OCI-LY7 (cell line): ENCODE measurements around the gene TRIM38. TPM values are rescaled to one million over a fixed set of nuclear protein-coding genes. Genes with fewer than 3 reads are reported as not detected.

Experiments used
- BruUV-seq: library from RNA; stranded (reverse); fragments of 400-500 nt; replicated peaks from 2 replicates; lab custom pipeline; 2021; lab: Mats Ljungman, UMichigan
- CTCF ChIA-PET: fragments of 300-600 bp; sonication (Branson Sonifier 250); formaldehyde crosslinking; loops from one replicate; lab custom pipeline; 2022; ENCODE audit warnings: antibody characterized with exemption; ENCODE audit not compliant: unreplicated experiment; lab: Charles Lee
- POLR2A ChIA-PET: fragments of 300-600 bp; sonication (Branson Sonifier 250); formaldehyde crosslinking; loops from one replicate; lab custom pipeline; 2022; ENCODE audit warnings: antibody characterized with exemption; lab: Charles Lee
- DNase-seq: peaks from one replicate; pipeline ENCODE4 v3.0.0-alpha.2; 2015; ENCODE audit warnings: low spot score
- H2AFZ ChIP-seq: fragments of 200-600 bp; sonication (generic), shearing (Covaris generic); 2 replicates; pipeline ENCODE4 v1.6.1; 2014; ENCODE audit warnings: mild to moderate bottlenecking, antibody characterized with exemption, low read length, moderate library complexity
- H3K27ac ChIP-seq: fragments of 200-600 bp; sonication (generic); 2 replicates; pipeline ENCODE4 v1.5.1; 2014; ENCODE audit warnings: mixed run types, low read depth, mild to moderate bottlenecking, moderate library complexity, low read length, inconsistent platforms; ENCODE audit not compliant: poor library complexity, severe bottlenecking
- H3K36me3 ChIP-seq: fragments of 200-600 bp; sonication (generic); 2 replicates; pipeline ENCODE4 v1.6.1; 2014; ENCODE audit warnings: mild to moderate bottlenecking, antibody characterized with exemption, low read length, moderate library complexity, mixed read lengths; ENCODE audit not compliant: insufficient read depth
- H3K4me1 ChIP-seq: fragments of 200-600 bp; sonication (generic); 2 replicates; pipeline ENCODE4 v1.5.1; 2014; ENCODE audit warnings: mild to moderate bottlenecking, low read length; ENCODE audit not compliant: insufficient read depth, poor library complexity, severe bottlenecking
- H3K4me2 ChIP-seq: fragments of 200-600 bp; sonication (generic); 2 replicates; pipeline ENCODE4 v1.6.1; 2014; ENCODE audit warnings: mild to moderate bottlenecking, low read length
- H3K4me3 ChIP-seq: fragments of 200-600 bp; sonication (generic); 2 replicates; pipeline ENCODE4 v1.5.1; 2014; ENCODE audit warnings: mild to moderate bottlenecking, low read depth, low read length; ENCODE audit not compliant: poor library complexity, severe bottlenecking
- H3K79me2 ChIP-seq: fragments of 200-600 bp; sonication (generic); 2 replicates; pipeline ENCODE4 v1.6.1; 2016; ENCODE audit warnings: low read depth, mild to moderate bottlenecking, low read length, moderate library complexity, mixed read lengths; ENCODE audit not compliant: insufficient read depth
- H3K9me2 ChIP-seq: fragments of 200-600 bp; sonication (generic); 2 replicates; pipeline ENCODE4 v1.6.1; 2016; ENCODE audit warnings: mild to moderate bottlenecking, low read length, mixed read lengths; ENCODE audit not compliant: insufficient read depth
- H3K9me3 ChIP-seq: fragments of 200-600 bp; sonication (generic); 2 replicates; pipeline ENCODE4 v1.6.1; 2014; ENCODE audit warnings: mild to moderate bottlenecking, mixed run types, low read length, mixed read lengths
- H4K20me1 ChIP-seq: fragments of 200-600 bp; sonication (generic); 2 replicates; pipeline ENCODE4 v1.6.1; 2014; ENCODE audit warnings: mild to moderate bottlenecking, antibody characterized with exemption, low read length, moderate library complexity, mixed read lengths; ENCODE audit not compliant: insufficient read depth
- EZH2phosphoT487 ChIP-seq: fragments of 200-600 bp; sonication (generic); IDR thresholded peaks from 2 replicates; pipeline ENCODE4 v1.6.1; 2018; ENCODE audit warnings: low read depth, borderline replicate concordance, mild to moderate bottlenecking, mixed run types, antibody characterized with exemption, low read length, moderate library complexity, mixed read lengths
- intact Hi-C: fragments of 100-400 bp; cut with micrococcal nuclease; formaldehyde crosslinking; loops from one replicate; pipeline ENCODE4 v1.10.0; 2022; ENCODE audit not compliant: unreplicated experiment
- total RNA-seq, 2 experiments: library from RNA; depleted of rRNA in 1 of 2; stranded (reverse); fragments of >200 nt in 1 of 2; shearing (Covaris generic) in 1 of 2; gene quantifications; 2 replicates each; pipeline ENCODE4 v1.2.3, GENCODE V29; 2014 to 2022
- TF ChIP-seq, protein P1 (sequence below): fragments of 200-600 bp; sonication (generic); conservative IDR thresholded peaks from 2 replicates; pipeline ENCODE4 v1.5.1; 2014; ENCODE audit warnings: mild to moderate bottlenecking, antibody characterized with exemption, low read length, moderate library complexity, mixed read lengths

The TRIM38 gene
- total RNA-seq, 2 experiments from 2014 or later: 12.8 to 14.8 TPM

DNA sequence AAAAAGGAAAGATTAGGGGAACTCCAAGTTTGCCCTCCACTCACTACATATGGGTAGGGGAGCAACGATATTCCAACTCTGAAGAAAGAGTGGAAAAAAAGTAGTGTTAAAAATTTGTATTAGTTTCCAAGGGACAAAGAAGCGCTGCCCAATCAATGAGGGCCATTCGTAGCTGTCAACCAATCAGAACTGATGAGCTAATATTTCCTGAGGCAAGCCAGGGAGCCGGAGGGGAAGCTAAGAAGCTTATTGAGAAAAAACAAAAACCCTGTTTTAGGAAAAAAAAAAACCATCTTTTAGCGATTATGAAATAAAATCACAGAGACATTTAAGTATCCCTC, 59.5 kb downstream of the TRIM38 start:
- Histone ChIP-seq H3K4me1 (peaks cover 63% of the 10 kb centered on the region), H3K9me2 (no peaks in the 10 kb centered on the region), H2AFZ (no peak overlapping the region), H3K9me3 (peaks cover 9% of the 10 kb centered on the region), H4K20me1 (no peaks in the 10 kb centered on the region), H3K4me2 (peak overlapping the region; percentile 98), H3K4me3 (peak overlapping the region; percentile 75), H3K27ac (peak overlapping the region; percentile 99), H3K36me3 (no peaks in the 10 kb centered on the region; the same call in 1 of the 2 replicates), H3K79me2 (no peaks in the 10 kb centered on the region)
- peak; percentile 88 for DNase-seq
- BruUV-seq: no TSS peak
- TF ChIP-seq EZH2phosphoT487: no peak
- TF ChIP-seq, protein P1, sequence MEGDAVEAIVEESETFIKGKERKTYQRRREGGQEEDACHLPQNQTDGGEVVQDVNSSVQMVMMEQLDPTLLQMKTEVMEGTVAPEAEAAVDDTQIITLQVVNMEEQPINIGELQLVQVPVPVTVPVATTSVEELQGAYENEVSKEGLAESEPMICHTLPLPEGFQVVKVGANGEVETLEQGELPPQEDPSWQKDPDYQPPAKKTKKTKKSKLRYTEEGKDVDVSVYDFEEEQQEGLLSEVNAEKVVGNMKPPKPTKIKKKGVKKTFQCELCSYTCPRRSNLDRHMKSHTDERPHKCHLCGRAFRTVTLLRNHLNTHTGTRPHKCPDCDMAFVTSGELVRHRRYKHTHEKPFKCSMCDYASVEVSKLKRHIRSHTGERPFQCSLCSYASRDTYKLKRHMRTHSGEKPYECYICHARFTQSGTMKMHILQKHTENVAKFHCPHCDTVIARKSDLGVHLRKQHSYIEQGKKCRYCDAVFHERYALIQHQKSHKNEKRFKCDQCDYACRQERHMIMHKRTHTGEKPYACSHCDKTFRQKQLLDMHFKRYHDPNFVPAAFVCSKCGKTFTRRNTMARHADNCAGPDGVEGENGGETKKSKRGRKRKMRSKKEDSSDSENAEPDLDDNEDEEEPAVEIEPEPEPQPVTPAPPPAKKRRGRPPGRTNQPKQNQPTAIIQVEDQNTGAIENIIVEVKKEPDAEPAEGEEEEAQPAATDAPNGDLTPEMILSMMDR: no peak
- intact Hi-C loops: loop anchor here (5.0 to 10.0 kb wide), 2 partner anchors 635 to 1507 kb away; no protein-coding TSS in a partner anchor
- ChIA-PET CTCF (no interaction called here), POLR2A (interaction anchor here (0.6 to 17.2 kb wide), 37 partner anchors 9 to 1872 kb away, joined by 3 to 793 read pairs (median 9); partner anchors contain the start of gene TRIM38)

- Histone ChIP-seq H3K9me3 (peaks cover 9% of the 10 kb centered on the region), H3K36me3 (no peaks in the 10 kb centered on the region; the same call in 1 of the 2 replicates), H3K4me1 (peaks cover 61% of the 10 kb centered on the region), H3K79me2 (no peaks in the 10 kb centered on the region), H3K9me2 (no peaks in the 10 kb centered on the region), H3K4me2 (peak overlapping the region; percentile 98), H4K20me1 (no peaks in the 10 kb centered on the region), H3K27ac (peak overlapping the region; percentile 99), H2AFZ (peak overlapping the region; percentile 2; the same call in 1 of the 2 replicates), H3K4me3 (peak overlapping the region; percentile 75)
- BruUV-seq: no TSS peak
- POLR2A ChIA-PET: interaction anchor here (0.6 to 17.2 kb wide), 32 partner anchors 8 to 1871 kb away, joined by 3 to 793 read pairs (median 8); a partner anchor contains a TSS
- peak; percentile 58 for DNase-seq
- intact Hi-C loops: loop anchor here (5.0 to 10.0 kb wide), 2 partner anchors 635 to 1508 kb away; no protein-coding TSS in a partner anchor
- CTCF ChIA-PET: no interaction called here
- TF ChIP-seq, protein P1: no peak
- TF ChIP-seq EZH2phosphoT487: no peak
Observed at GRCh38 chr6:26022737-26023136, 60.1 kb downstream of the TRIM38 start.

DNA sequence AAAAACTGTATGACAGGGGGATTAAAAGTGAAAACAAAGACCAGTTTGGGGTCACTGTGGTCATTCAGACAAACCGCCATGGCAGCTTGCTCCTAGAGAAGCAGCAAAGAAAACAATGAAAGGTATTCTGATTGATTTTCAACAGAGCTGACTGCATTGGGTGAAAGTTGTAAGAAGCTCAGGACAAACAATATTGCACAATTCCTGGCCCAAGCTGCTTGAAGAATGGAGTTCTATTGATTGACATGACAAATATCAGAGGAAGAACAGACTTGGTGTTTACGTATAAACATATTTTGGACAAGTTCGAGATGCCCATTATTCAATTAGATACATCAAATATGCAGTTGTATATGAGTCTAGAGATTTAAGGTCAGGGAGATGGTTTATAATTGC, 62.0 kb downstream of the TRIM38 start:
- Histone ChIP-seq H3K36me3 (no peaks in the 10 kb centered on the region), H4K20me1 (no peaks in the 10 kb centered on the region), H3K4me2 (no peak overlapping the region), H3K79me2 (no peaks in the 10 kb centered on the region), H2AFZ (no peak overlapping the region), H3K9me3 (no peaks in the 10 kb centered on the region; the same call in 1 of the 2 replicates), H3K27ac (peak overlapping the region; percentile 99), H3K4me1 (peaks cover 72% of the 10 kb centered on the region), H3K4me3 (no peak overlapping the region), H3K9me2 (no peaks in the 10 kb centered on the region)
- intact Hi-C loops: loop anchor here (5.0 to 10.0 kb wide), 3 partner anchors 193 to 1510 kb away; a partner anchor contains a TSS
- DNase-seq: no peak
- ChIA-PET POLR2A (interaction anchor here (0.6 to 17.2 kb wide), 20 partner anchors 6 to 1869 kb away, joined by 3 to 793 read pairs (median 10); partner anchors contain the start of gene TRIM38), CTCF (no interaction called here)
- TF ChIP-seq, protein P1: no peak
- no peak for TF ChIP-seq EZH2phosphoT487
- no TSS peak for BruUV-seq
